NCI-H1436 treated with DMSO at 0.1 percent for 48 hours (cell line): ENCODE measurements around the gene MPIG6B.

Source experiments
- DNase-seq: peaks from one replicate; lab custom pipeline; 2025; lab: John Stamatoyannopoulos, UW

MPIG6B gene, protein sequence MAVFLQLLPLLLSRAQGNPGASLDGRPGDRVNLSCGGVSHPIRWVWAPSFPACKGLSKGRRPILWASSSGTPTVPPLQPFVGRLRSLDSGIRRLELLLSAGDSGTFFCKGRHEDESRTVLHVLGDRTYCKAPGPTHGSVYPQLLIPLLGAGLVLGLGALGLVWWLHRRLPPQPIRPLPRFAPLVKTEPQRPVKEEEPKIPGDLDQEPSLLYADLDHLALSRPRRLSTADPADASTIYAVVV

DNA sequence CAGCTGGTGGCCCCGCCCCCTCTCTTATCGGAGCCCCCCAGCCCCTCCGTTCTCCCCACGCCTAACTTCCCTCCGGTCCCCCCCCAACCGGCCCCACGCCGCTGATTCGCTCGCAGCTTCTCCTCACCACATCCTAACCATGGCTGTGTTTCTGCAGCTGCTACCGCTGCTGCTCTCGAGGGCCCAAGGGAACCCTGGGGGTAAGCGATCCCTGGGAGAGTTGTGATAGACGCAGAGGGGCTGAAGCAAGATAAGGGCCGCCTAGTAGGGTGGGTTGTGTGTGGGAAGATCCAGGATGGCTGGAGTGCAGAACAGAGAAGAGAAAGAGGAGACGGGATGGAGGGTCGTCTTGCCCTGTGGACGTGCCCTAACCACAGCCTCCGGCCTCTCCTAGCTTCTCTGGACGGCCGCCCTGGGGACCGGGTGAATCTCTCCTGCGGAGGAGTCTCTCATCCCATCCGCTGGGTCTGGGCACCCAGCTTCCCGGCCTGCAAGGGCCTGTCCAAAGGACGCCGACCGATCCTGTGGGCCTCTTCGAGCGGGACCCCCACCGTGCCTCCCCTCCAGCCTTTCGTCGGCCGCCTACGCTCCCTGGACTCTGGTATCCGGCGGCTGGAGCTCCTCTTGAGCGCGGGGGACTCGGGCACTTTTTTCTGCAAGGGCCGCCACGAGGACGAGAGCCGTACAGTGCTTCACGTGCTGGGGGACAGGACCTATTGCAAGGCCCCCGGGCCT, at the start of gene MPIG6B:
TSS of gene MPIG6B (plus strand) at position 129 of the 735 bp plus-strand sequence. CDS start at position 140, 11 bp downstream.
- DNase-seq, result no peak

GRCh38 chr6:31676322-31676903, 46.8 kb upstream of the MPIG6B start:
- DNase-seq, result no peak

DNA sequence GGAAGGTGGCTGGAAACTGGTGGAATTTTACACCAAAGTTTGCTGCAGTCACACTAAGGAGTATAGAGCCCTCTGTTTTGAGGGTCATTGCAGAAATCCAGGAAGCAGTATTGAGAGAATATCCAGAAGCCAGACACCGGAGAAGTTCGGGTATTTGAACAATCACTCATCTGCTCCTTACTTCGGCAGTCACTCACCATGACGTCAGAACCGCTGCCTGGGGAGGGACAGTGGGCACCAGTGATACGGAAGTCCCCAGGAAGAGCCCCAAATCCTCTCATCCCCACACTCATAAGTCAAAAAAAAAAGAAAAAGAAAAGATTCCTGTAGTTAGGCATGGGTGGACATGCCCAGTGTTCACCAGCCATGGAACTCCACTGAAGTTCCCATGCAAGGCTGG, 46.3 kb upstream of the MPIG6B start:
- no peak for DNase-seq

- no peak for DNase-seq
These were observed 45.2 kb upstream of the MPIG6B start for GRCh38 chr6:31677955-31678354.

GRCh38 chr6:31680226-31681134, 42.7 kb upstream of the MPIG6B start, which contains the start of gene LY6G5C:
LY6G5C (minus strand) TSS chr6:31681067; CDS start chr6:31680373, 694 bp downstream.
- no peak for DNase-seq

GRCh38 chr6:31681135-31681671, 42.0 kb upstream of the MPIG6B start:
- DNase-seq, result no peak

DNA sequence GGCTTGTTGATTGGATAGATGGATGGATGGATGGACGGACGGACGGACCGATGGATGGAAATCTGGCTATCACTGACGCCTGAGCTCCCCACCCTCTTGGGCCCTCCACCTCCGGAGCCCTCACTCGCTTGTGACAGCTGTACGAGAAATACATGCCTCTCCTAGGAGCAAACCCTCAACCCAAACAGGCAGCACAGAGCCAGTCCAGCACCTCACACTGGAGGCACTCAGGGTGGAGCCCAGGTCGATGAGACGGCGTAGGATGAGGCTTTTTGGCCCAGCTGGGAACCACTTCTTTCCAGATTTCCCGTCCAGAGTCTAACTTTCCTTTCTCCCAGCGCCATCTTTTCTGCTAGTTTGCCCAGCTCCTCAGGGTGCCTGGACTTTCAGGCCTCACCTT, 39.6 kb upstream of the MPIG6B start:
- DNase-seq, result no peak

DNA sequence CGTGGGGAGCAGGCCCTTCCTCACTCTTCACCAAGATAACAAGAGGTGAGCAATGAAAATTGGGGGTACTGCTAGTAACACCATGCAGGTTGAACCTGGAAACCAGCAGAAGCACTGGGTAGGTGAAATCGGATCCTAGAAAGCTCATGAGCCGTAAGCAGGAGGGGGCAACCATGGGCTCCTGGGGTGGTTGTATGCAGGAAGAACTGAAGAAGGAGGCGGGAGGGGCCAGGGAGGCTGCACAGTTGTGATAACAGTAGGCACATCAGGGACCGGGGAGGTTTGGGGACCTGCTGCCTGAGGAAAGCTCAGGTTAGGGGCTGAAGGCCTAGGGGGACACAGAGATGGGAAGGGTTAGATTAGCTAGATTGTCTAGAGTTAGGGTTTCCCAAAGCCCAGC, 36.7 kb upstream of the MPIG6B start:
- no peak for DNase-seq

GRCh38 chr6:31687321-31687720, 35.9 kb upstream of the MPIG6B start:
- no peak for DNase-seq

GRCh38 chr6:31687860-31688693, 35.1 kb upstream of the MPIG6B start:
- no peak for DNase-seq

GRCh38 chr6:31689249-31690110, 33.7 kb upstream of the MPIG6B start:
- DNase-seq, result no peak

DNA sequence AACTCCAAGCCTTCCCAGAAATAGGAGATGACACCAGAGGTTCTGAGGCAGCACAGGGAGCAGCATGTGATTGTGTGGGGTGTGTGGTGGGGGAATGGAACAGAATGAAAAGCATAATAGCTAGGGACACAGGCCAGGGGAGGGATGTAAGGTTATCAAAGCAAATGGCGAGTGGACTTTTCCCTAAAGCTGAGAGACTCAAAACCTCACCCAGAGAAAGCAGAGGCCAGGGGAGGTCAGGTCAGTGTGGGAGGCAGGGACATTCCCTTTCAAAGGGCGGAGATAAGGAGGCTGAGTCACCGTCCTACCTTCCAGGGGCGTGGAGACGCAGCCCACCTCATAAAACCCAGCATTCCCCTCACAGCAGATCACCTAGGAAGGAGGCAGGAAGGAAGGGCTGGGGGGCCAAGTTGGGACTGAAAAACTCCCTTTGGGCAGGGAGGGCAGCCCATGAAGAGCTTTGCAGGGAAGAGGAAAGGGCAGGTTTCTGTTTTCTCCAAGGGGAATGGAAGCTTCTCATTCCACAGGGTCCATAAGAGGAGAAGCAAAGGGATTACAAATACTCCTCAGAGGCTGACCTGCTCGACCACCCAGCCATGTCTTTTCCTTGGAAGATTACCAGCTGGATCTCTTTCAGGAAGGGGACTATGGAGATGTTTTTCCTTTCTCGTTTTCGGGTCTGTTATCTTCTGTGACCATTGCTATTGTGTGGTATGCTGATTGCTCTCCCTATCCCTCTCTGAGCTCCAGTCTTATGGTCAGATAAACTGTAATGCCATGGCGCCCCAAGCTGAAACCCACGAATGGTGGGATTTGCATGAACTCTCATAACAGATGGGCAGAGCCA, 32.7 kb upstream of the MPIG6B start:
- no peak for DNase-seq

GRCh38 chr6:31691078-31691463, 32.1 kb upstream of the MPIG6B start:
- DNase-seq, result no peak

DNA sequence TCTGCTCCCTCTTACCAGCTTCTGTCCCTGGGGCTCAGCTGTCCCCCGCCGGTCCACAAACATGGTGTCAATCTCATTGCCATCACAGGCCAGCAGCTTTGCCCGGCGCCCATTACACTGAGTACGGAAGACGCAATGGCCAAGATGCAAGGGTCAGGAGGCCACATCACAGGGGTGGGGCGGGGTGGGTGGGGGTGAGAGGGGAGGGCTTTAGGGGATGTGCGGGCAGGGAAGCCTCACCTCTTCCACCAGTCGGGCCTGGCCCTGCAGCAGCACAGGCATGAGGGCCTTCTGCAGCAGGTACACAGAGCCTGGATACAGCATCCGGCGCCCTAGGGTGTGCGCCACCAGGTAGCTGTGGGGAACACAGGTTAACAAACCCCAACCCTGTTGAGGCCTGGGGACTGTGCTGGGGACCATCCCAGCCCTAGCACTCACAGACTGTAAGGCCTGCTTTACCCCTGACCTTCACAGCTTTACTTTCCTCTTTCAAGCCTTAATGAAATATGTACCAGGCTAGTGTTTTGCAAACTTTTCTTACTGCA, 31.5 kb upstream of the MPIG6B start:
- no peak for DNase-seq

DNA sequence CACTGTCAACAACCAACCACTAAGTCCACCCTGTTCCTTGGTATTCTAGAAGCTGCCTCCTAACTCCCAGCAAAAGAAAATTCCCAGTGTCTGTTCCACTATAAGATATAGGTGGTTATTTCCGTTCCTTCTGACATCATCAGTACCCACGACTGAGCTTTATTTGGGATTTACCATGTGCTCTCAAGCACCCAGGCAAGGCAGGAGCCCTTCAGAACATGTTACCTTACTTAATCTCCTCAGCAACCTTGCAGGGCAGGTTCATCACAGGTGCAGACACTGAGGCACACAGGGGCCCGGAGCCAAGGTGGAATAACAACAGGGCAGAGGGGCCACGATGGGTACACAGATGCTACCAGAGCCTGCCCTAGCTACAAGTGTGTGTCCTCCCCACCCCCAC, 30.8 kb upstream of the MPIG6B start:
- DNase-seq, result no peak

- DNase-seq, result no peak
These were observed 30.3 kb upstream of the MPIG6B start for GRCh38 chr6:31692886-31693285.

DNA sequence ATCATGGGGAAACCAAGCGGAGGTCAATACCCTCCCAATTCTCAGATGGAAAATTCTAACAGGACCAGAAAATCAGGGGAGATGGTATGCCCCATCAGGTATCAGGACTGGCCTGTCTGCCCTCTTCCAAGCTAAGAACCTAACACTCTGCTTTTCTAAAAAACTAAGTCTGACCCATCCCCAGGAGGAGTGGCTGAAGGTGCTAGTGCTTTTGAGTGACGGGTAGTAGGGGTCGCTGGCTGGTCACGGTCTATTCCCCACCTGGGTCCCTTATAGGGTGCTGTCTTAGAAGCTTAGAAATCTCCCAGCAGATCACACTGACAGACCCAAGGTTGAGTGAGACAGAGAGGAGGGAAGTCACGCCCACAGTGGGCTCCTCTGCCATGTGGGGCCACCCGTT, 29.6 kb upstream of the MPIG6B start:
- DNase-seq, result no peak

GRCh38 chr6:31697555-31697954, 25.6 kb upstream of the MPIG6B start:
- no peak for DNase-seq
